Thymus (tissue), 11 donors: ENCODE measurements around the gene FMO5. TPM values are rescaled to one million over a fixed set of nuclear protein-coding genes. Genes with fewer than 3 reads are reported as not detected.
"Not testable (repeated sequence)": the region's sequence is repeated elsewhere in the genome, so short reads cannot be mapped to it uniquely, and the experiment has no call there.

ENCODE experiments used
- DNase-seq, 9 donors: peaks; one replicate each; pipeline ENCODE4 v3.0.0-alpha.2; 2013; ENCODE audit warnings: low spot score in 9 of 9, low read depth in 6 of 9, missing footprints in 1 of 9
- H3K27ac ChIP-seq, 2 donors: one replicate each; pipeline ENCODE4 v1.5.1; 2013; ENCODE audit warnings: control low read depth in 1 of 2, low read depth in 1 of 2, low read length in 1 of 2, mild to moderate bottlenecking in 1 of 2, moderate library complexity in 1 of 2
- H3K27me3 ChIP-seq, 2 donors: one replicate each; pipeline ENCODE4 v1.5.1; 2013; ENCODE audit warnings: low read length in 1 of 2; ENCODE audit not compliant: control insufficient read depth in 2 of 2, insufficient read depth in 1 of 2
- H3K36me3 ChIP-seq, 2 donors: one replicate each; pipeline ENCODE4 v1.5.1; 2013; ENCODE audit warnings: low read length in 1 of 2, mild to moderate bottlenecking in 1 of 2, moderate library complexity in 1 of 2; ENCODE audit not compliant: control insufficient read depth in 2 of 2, insufficient read depth in 2 of 2
- H3K4me1 ChIP-seq, 2 donors: one replicate each; pipeline ENCODE4 v1.5.1; 2013; ENCODE audit warnings: low read length in 2 of 2; ENCODE audit not compliant: control insufficient read depth in 2 of 2, insufficient read depth in 2 of 2
- H3K4me3 ChIP-seq, 2 donors: one replicate each; pipeline ENCODE4 v1.5.1; 2013; ENCODE audit warnings: low read length in 2 of 2, control low read depth in 1 of 2, mild to moderate bottlenecking in 1 of 2
- H3K9me3 ChIP-seq, 2 donors: one replicate each; pipeline ENCODE4 v1.5.1; 2013; ENCODE audit warnings: low read length in 1 of 2, mild to moderate bottlenecking in 1 of 2; ENCODE audit not compliant: control insufficient read depth in 2 of 2, insufficient read depth in 1 of 2
- WGBS: extraction: QIAGEN DNeasy Blood & Tissue Kit; methylation state at CpG from one replicate; pipeline ENCODE4 v1.1.7; 2013; 5-methylcytosine and 5-hydroxymethylcytosine counted together
- polyA plus RNA-seq: library from polyadenylated mRNA; stranded (reverse); fragments of 200-250 nt; gene quantifications from one replicate; pipeline ENCODE4 v1.2.3, GENCODE V29; 2013
- total RNA-seq: library from RNA; stranded (reverse); fragments of 120-200 nt; gene quantifications from one replicate; pipeline ENCODE4 v1.2.4, GENCODE V29; 2013
- donor health status: healthy.

Gene FMO5
- total and polyA plus RNA-seq, 2 donors: 0.76 to 4.7 TPM

DNA sequence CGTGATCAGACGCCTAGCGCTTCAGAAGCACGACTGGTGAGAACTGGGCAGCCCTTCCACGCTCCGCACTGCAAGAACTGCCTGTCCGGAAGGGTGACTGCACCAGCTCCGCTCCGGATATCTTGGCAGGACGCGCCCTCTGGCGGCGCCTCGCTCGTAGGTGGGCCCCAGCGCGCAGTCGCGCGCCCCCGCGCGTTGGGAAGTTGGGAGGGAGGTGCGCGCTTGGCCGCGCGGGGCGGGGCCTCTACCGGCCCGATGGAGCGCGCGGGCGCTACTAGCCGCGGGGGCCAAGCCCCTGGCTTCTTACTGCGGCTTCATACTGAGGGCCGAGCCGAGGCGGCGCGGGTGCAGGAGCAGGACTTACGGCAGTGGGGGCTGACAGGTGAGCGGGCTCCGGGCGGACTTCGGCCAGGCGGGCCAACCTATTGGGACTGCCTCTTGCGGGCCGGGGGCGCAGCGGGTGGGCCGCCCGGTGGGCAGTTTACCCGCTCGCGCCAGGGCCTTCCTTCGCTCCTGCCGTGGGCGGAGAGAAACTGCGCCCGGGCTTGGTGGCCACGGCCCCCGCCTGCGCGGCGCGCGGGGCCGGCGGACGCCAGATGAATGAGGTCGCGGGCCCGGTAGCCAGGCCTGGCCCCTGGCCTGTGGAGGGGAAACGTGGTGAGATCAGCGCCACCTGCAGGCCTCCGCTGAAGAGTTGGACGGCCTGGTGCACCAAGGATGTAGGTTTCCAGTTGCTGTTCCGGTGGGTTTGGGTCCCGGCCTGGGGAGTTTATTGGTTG lies 17.5 kb upstream of the FMO5 start, which contains the start of gene CHD1L:
TSS of gene CHD1L (plus strand) at position 236 of the 779 bp plus-strand sequence. CDS start at position 256, 20 bp downstream.
- Histone ChIP-seq H3K9me3 (no peaks in the 10 kb centered on the region), H3K36me3 (no peaks in the 10 kb centered on the region), H3K4me1 (peaks cover 4 to 10% of the 10 kb centered on the region in 2 donors), H3K4me3 (peak within 1 kb of the TSS; percentile 86 to 93), H3K27ac (peak within 1 kb of the TSS; percentile 50 to 80), H3K27me3 (no peaks in the 10 kb centered on the region)
- peak; percentile 80 to 98 (median 95) for DNase-seq
- under 1% methylated on average over 82 of the region's 82 CpGs for WGBS

DNA sequence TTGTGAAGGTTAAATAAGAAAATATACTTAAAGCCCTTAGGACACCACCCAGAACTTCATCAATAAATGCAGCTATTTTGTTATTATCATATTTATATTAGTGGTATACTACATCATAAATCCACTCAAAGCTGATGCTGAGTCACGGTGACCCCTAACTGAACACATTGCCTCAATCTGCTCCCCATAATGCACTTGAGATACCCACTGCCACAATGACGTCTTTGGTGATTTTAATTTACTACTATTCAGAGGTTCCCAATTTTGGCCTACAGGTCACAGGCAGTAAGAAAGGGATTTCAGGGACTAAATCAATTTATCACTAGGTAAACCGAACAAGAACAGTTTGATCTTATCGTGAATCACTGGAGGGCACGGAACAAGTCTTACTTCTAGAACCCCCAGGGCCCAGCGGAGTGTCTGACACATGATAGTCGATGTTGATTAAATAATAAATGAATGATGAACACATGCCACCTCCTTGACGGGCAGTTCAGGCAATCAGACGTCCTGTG lies 16.9 kb upstream of the FMO5 start:
- Histone ChIP-seq H3K27me3 (no peaks in the 10 kb centered on the region), H3K4me3 (peak overlapping the region in 1 of 2 donors; percentile 93), H3K4me1 (peaks cover 0 to 3% of the 10 kb centered on the region in 2 donors), H3K9me3 (peaks cover 0 to 4% of the 10 kb centered on the region in 2 donors), H3K27ac (peak overlapping the region in 1 of 2 donors; percentile 15), H3K36me3 (no peaks in the 10 kb centered on the region)
- no peak for DNase-seq
- WGBS: 29% methylated on average over 9 of the region's 9 CpGs

DNA sequence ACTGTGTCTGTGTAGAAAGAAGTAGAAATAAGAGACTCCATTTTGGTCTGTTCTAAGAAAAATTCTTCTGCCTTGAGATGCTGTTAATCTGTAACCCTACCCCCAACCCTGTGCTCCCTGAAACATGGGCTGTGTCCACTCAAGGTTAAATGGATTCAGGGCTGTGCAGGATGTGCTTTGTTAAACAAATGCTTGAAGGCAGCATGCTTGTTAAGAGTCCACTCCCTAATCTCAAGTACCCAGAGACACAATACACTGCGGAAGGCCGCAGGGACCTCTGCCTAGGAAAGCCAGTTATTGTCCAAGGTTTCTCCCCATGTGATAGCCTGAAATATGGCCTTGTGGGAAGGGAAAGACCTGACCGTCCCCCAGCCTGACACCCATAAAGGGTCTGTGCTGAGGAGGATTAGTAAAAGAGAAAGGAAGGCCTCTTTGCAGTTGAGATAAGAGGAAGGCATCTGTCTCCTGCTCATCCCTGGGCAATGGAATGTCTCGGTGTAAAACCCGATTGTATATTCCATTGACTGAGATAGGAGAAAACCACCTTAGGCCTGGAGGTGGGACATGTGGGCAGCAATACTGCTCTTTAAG lies 15.1 kb upstream of the FMO5 start:
- H3K27me3 ChIP-seq, H3K27ac ChIP-seq, H3K36me3 ChIP-seq, H3K4me3 ChIP-seq, H3K4me1 ChIP-seq, DNase-seq: not testable (repeated sequence)
- WGBS: 95% methylated on average over 5 of the region's 5 CpGs
- peaks cover 2 to 18% of the 10 kb centered on the region in 2 donors for H3K9me3 ChIP-seq

DNA sequence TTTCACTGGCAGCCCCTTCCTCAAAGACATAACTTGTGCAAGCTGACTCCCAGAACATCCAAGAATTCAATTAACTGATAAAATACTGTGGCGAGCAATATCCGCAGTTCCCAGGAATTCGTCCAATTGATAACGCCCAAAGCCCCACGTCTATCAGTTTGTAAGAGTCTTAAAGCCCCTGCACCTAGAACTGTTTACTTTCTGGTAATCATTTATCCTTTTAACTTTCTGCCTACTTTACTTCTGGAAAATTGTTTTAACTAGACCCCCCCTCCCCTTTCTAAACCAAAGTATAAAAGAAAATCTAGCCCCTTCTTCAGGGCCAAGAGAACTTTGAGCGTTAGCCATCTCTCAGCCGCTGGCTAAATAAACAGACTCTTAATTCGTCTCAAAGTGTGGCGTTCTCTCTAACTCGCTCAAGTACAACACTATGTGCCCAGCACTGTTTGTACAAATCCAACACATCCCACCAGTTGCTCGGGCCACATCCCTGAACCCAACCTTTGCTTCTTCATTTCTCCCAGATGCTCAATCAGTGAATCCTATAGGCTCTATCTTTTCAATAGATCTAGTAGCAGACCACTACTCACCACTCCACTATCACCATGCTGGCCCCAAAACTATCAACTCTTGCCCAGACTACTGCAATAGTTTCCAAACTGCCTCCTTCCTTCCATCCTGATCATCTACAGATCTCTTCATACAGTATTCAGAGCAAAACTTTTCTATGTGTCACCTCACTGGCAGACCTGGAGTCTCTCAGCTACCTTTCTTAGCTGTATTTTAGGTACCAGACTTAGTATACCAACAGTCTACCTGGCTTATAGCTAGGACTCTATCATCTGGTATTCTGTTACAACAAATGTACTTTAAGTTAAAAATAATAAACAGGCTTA lies 14.0 kb upstream of the FMO5 start:
- Histone ChIP-seq H3K4me1 (peaks cover 0 to 3% of the 10 kb centered on the region in 2 donors), H3K27me3 (peaks cover 0 to 2% of the 10 kb centered on the region in 2 donors), H3K27ac (no peak overlapping the region), H3K4me3 (no peak overlapping the region), H3K9me3 (peaks cover 2 to 18% of the 10 kb centered on the region in 2 donors), H3K36me3 (no peaks in the 10 kb centered on the region)
- 97% methylated on average over 11 of the region's 11 CpGs for WGBS
- DNase-seq: no peak

DNA sequence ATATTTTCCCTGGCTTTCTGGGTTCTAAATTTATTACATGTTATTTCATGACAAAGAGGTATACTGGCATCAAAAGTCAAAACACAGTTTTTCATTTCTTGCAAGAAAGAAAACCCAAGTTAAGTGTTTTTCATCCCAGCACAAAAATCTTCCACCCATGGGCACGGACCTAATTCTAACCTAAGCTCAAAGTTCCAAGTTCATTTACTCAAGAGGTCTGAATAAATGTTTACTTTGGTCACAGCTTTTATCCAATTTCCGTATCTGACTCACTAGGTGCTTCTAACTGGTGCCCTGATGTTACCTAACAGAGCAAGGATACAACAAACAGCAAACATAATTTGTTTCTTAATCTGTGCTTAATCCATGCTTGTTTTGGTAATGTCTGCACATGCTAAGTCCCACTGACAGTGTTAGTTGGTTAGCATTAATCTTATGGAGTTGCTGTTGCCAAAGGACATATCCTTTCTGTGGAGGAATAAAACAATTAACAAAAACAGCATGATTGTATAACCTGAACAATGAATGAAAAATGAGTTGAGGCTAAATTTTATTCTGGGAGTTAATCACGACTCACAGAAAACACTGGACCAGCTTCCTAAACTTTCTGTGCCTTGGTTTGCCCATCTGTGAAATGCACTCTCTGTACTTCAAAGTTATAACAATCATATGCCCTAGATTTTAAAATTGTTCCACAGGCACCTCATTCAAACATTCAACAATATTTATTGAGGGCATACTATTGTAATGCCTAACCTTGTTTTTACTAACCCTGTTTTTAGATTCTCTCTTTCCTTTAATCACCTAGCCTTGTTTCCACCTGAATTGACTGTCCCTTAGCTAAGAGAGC lies 13.1 kb upstream of the FMO5 start:
- Histone ChIP-seq H3K27ac (no peak overlapping the region), H3K27me3 (peaks cover 0 to 2% of the 10 kb centered on the region in 2 donors), H3K4me1 (peaks cover 0 to 3% of the 10 kb centered on the region in 2 donors), H3K9me3 (peaks cover 2 to 18% of the 10 kb centered on the region in 2 donors), H3K36me3 (no peaks in the 10 kb centered on the region), H3K4me3 (no peak overlapping the region)
- WGBS: 94% methylated on average over 3 of the region's 3 CpGs
- no peak for DNase-seq

DNA sequence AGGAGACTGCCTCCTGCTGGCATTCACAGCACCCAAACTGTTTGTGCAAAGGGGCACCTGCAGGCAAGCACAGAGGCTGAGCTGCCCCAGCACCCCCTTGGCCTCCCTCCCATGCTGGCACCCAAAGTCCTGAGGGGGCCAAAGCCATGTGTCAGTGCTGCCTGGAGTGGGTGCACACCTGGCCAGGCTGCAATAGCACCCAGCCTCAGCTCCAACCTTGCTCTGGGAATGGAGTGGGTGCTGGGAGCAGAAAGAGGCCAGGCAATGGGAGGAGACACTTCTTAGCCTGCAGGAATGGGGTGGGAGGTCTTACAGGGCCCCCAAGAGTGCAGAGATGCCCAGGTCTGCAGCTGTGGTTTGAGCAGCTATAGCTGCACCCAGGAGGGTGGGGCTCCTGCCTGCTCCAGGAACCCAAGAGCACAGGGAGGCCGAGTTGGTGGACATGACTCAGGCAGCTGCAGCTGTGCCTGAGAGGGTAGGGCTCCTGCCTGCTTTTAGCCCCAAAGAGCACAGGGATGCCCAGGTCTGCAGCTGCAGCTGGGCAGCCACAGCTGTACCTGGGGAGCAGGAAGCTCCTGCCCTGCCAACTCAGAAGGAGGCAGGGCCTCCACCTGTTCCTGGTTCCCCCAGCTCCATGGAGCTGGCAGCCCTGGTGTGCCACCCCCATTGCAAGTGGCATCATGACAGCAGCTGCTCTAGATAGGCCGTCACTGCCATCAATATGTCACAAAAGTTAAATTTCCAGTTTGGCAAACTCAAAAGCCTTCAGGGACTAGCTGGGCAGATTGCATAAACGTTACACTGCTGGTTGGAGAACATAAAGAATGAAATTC lies 12.0 kb upstream of the FMO5 start:
- peaks cover 0 to 2% of the 10 kb centered on the region in 2 donors for H3K27me3 ChIP-seq
- no peak overlapping the region for H3K4me3 ChIP-seq
- no peak for DNase-seq
- H3K9me3 ChIP-seq: peaks cover 2 to 18% of the 10 kb centered on the region in 2 donors
- no peak overlapping the region for H3K27ac ChIP-seq
- 77% methylated on average over 3 of the region's 3 CpGs for WGBS
- H3K4me1 ChIP-seq: peaks cover 0 to 1% of the 10 kb centered on the region in 2 donors
- no peaks in the 10 kb centered on the region for H3K36me3 ChIP-seq

DNA sequence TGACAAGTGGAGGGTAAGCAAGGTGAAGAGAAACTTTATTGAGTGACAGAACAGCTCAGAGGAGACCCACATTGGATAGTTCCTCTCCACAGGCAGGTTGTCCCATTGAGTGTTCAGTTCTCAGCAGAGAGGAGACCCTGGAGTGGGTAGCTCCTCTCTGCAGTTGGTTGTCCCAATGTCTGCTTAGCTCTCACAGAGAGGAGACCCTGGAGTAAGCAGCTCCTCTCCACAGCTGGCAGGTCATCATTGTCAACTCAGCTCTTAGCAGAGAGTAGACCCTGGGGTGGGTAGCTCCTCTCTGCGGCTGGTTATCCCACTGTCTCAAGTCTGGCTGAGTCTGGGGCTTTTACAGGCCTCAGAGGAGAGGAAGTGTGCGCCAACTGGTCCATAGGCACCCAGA lies 11.3 kb upstream of the FMO5 start:
- WGBS: 50% methylated on average over 2 of the region's 2 CpGs
- Histone ChIP-seq H3K9me3 (peaks cover 2 to 18% of the 10 kb centered on the region in 2 donors), H3K27ac (no peak overlapping the region), H3K27me3 (peaks cover 0 to 2% of the 10 kb centered on the region in 2 donors), H3K4me3 (no peak overlapping the region), H3K36me3 (no peaks in the 10 kb centered on the region), H3K4me1 (no peaks in the 10 kb centered on the region)
- no peak for DNase-seq
